HTR-8/SVneo (cell line): ENCODE measurements around the gene PMVK.
"Not testable (repeated sequence)": the region's sequence is repeated elsewhere in the genome, so short reads cannot be mapped to it uniquely, and the experiment has no call there.

ENCODE experiments used
- DNase-seq: peaks from one replicate; pipeline ENCODE4 v3.0.0; 2011; ENCODE audit warnings: low spot score, mixed read lengths; ENCODE audit not compliant: insufficient read length
- FAIRE-seq: peaks from 2 replicates; lab custom pipeline; 2011; peaks lifted over from hg19 to GRCh38; lab: Jason Lieb, UNC

PMVK gene

GRCh38 chr1:154931940-154932487, 4.5 kb downstream of the PMVK start:
- no peak for FAIRE-seq

GRCh38 chr1:154926201-154926600, 10.3 kb downstream of the PMVK start:
- DNase-seq (no peak), FAIRE-seq (no peak)

More at GRCh38 chr1:154931940-154932487, 4.5 kb downstream of the PMVK start:
- no peak for DNase-seq

GRCh38 chr1:154925335-154926170, 11.0 kb downstream of the PMVK start:
- DNase-seq (no peak), FAIRE-seq (no peak)

- DNase-seq (no peak), FAIRE-seq (no peak)
These were observed 12.8 kb downstream of the PMVK start for GRCh38 chr1:154923695-154924094.

GRCh38 chr1:154913273-154913672, 23.2 kb downstream of the PMVK start:
- no peak for FAIRE-seq
- no peak for DNase-seq

GRCh38 chr1:154912755-154913154, 23.8 kb downstream of the PMVK start:
- no peak for DNase-seq
- no peak for FAIRE-seq

- DNase-seq (no peak), FAIRE-seq (no peak)
These were observed 24.6 kb downstream of the PMVK start for GRCh38 chr1:154911691-154912550.

- FAIRE-seq (no peak), DNase-seq (no peak)
These were observed 25.7 kb downstream of the PMVK start for GRCh38 chr1:154910851-154911250.

- FAIRE-seq, result no peak
These were observed 27.6 kb downstream of the PMVK start for GRCh38 chr1:154908937-154909336.

GRCh38 chr1:154908129-154908528, 28.4 kb downstream of the PMVK start:
- FAIRE-seq, DNase-seq: not testable (repeated sequence)

More at GRCh38 chr1:154908937-154909336, 27.6 kb downstream of the PMVK start:
- DNase-seq, result no peak

GRCh38 chr1:154906621-154907081, 29.9 kb downstream of the PMVK start:
- FAIRE-seq, result no peak
- peak; percentile 10 for DNase-seq

- no peak for FAIRE-seq
- DNase-seq, result no peak
These were observed 33.5 kb downstream of the PMVK start for GRCh38 chr1:154902938-154903566.

- DNase-seq (no peak), FAIRE-seq (no peak)
These were observed 34.9 kb downstream of the PMVK start for GRCh38 chr1:154901591-154901990.

- FAIRE-seq (no peak), DNase-seq (no peak)
These were observed 37.5 kb downstream of the PMVK start for GRCh38 chr1:154899041-154899440.

GRCh38 chr1:154896771-154897286, 39.7 kb downstream of the PMVK start:
- FAIRE-seq (no peak), DNase-seq (no peak)

GRCh38 chr1:154895798-154896197, 40.7 kb downstream of the PMVK start:
- FAIRE-seq, result no peak
- no peak for DNase-seq

GRCh38 chr1:154891452-154891851, 45.1 kb downstream of the PMVK start:
- no peak for DNase-seq
- FAIRE-seq, result no peak

GRCh38 chr1:154888757-154889156, 47.8 kb downstream of the PMVK start:
- FAIRE-seq (no peak), DNase-seq (no peak)

GRCh38 chr1:154886281-154887015, 50.1 kb downstream of the PMVK start:
- no peak for FAIRE-seq
- DNase-seq, result no peak
